GM10266 (cell line): ENCODE results near the gene NPHP4.

Source experiments
- DNase-seq: peaks from one replicate; pipeline ENCODE4 v3.0.0; 2012; ENCODE audit errors: extremely low spot score
- TF ChIP-seq, protein P1 (sequence below): IDR thresholded peaks from 2 replicates; pipeline ENCODE4 v1.5.1; 2012; ENCODE audit warnings: mild to moderate bottlenecking, low read depth; ENCODE audit not compliant: control insufficient read depth, insufficient read depth; ENCODE audit errors: missing control alignments

Gene NPHP4

GRCh38 chr1:5903680-5904079 lies 88.5 kb downstream of the NPHP4 start:
- no peak for DNase-seq

GRCh38 chr1:5903031-5903430 lies 89.2 kb downstream of the NPHP4 start:
- DNase-seq = no peak
- TF ChIP-seq, protein P1, sequence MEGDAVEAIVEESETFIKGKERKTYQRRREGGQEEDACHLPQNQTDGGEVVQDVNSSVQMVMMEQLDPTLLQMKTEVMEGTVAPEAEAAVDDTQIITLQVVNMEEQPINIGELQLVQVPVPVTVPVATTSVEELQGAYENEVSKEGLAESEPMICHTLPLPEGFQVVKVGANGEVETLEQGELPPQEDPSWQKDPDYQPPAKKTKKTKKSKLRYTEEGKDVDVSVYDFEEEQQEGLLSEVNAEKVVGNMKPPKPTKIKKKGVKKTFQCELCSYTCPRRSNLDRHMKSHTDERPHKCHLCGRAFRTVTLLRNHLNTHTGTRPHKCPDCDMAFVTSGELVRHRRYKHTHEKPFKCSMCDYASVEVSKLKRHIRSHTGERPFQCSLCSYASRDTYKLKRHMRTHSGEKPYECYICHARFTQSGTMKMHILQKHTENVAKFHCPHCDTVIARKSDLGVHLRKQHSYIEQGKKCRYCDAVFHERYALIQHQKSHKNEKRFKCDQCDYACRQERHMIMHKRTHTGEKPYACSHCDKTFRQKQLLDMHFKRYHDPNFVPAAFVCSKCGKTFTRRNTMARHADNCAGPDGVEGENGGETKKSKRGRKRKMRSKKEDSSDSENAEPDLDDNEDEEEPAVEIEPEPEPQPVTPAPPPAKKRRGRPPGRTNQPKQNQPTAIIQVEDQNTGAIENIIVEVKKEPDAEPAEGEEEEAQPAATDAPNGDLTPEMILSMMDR = no peak

More at GRCh38 chr1:5903680-5904079, 88.5 kb downstream of the NPHP4 start:
- TF ChIP-seq, protein P1 = no peak

GRCh38 chr1:5901841-5902240 lies 90.4 kb downstream of the NPHP4 start:
- TF ChIP-seq, protein P1 = no peak
- DNase-seq = no peak

GRCh38 chr1:5901150-5901549 lies 91.1 kb downstream of the NPHP4 start:
- TF ChIP-seq, protein P1 = no peak
- no peak for DNase-seq

DNA sequence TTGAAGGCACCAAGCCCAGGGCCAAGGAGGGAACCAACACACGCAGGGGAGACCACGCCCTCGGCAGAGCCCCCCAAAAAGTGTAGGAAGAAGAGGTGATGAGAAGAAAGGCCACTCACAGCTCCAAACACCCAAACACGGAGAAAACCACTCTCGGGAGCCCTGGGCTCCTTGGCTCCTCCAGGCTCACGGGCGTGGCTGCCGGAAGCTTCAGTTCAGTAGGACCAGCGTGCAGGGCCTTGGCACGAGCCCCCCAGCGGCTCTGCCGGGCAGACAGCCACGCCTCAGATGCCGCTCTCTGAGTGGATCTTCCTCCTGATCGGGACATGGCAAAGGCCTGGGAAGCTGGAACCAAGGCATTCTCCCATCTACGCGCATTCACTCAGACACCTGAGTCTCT lies 94.0 kb downstream of the NPHP4 start:
- DNase-seq = no peak
- TF ChIP-seq, protein P1 = no peak

GRCh38 chr1:5896706-5897660 lies 95.2 kb downstream of the NPHP4 start:
- no peak for DNase-seq
- TF ChIP-seq, protein P1 = no peak

DNA sequence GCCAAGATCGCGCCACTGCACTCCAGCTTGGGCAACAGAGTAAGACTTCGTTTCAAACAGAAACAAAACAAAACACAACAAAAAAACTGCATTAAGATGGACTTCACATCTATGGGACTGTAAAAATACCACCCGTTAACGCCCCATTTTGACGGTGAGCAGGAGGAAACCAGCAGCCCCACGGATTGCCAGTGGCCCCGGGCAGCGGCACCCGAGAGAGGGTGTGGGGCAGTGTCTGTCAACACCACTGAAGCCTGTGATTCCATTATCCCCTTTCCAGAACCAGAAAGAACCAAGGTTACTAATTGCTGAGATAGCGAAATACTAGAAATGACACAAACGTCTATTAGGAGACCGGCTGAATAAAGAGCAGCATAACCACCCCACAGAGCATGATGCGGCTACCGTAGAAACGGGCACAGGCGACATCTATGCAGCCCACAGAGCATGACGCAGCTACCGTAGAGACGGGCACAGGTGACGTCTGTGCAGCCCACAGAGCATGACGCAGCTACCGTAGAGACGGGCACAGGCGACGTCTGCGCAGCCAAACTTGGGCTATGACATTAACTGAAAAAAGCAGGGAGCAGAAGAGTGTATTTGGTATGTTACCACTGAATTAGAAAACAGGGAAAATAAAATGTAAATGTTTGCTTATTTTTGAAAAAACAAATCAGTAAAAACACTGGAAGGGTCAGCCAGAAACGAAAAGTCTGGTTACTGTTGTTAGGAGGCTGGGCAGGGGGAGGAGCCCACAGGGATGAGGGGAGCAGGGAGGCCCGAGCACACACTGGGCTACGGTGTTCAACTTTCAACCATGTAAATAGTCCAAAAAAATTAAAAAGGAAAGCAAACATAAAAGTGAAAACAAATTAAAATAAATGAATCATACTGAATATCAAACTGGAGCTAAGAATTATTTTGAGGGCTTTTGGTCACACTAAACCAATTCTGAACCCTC lies 96.5 kb downstream of the NPHP4 start:
- DNase-seq = no peak
- TF ChIP-seq, protein P1 = no peak
